Fibroblast of lung (primary cell): ENCODE results near the gene C17orf78.

ENCODE experiments used
- EZH2 ChIP-seq: IDR thresholded peaks from 2 replicates; pipeline ENCODE4 v1.5.1; 2012; ENCODE audit warnings: low read length, control low read depth, mild to moderate bottlenecking; ENCODE audit errors: missing control alignments
- TF ChIP-seq, protein P1 (sequence below), 2 donors: IDR thresholded peaks in 1 of 2; conservative IDR thresholded peaks in 1 of 2; 1 replicate in 1 of 2; 2 replicates in 1 of 2; pipeline ENCODE4 v1.5.1; 2011 to 2012; ENCODE audit warnings: low read length in 2 of 2, control low read depth in 1 of 2, inconsistent platforms in 1 of 2, low read depth in 1 of 2, mild to moderate bottlenecking in 1 of 2

DNA sequence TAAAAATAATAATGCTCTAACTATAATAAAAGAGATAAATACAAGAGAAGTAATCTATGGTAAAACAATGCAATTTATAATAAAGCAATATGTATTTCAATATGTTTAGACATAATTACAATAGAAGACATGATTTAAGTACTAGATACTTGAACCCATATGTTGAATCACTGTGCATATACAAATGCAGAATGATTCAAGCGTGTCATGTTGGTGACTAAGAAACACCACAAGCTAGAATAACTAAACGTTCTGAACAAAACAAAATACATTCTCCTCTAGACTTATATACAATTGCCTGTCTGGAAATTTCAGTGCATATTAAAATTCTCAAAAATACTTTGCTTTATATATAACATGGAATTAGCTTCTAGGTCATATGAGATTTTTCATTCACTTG lies 42.1 kb downstream of the C17orf78 start:
- TF ChIP-seq, protein P1, sequence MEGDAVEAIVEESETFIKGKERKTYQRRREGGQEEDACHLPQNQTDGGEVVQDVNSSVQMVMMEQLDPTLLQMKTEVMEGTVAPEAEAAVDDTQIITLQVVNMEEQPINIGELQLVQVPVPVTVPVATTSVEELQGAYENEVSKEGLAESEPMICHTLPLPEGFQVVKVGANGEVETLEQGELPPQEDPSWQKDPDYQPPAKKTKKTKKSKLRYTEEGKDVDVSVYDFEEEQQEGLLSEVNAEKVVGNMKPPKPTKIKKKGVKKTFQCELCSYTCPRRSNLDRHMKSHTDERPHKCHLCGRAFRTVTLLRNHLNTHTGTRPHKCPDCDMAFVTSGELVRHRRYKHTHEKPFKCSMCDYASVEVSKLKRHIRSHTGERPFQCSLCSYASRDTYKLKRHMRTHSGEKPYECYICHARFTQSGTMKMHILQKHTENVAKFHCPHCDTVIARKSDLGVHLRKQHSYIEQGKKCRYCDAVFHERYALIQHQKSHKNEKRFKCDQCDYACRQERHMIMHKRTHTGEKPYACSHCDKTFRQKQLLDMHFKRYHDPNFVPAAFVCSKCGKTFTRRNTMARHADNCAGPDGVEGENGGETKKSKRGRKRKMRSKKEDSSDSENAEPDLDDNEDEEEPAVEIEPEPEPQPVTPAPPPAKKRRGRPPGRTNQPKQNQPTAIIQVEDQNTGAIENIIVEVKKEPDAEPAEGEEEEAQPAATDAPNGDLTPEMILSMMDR (conservative IDR thresholded peaks at IDR 0.05 in 1 of 2, IDR thresholded peaks at IDR 0.05 in 1 of 2; ENCODE audit: low read depth in 1 of 2, low read length in 2 of 2), result no peak
- no peak for TF ChIP-seq EZH2
